ENCODE results near the gene POU5F1. TPM values are rescaled to one million over a fixed set of nuclear protein-coding genes. Genes with fewer than 3 reads are reported as not detected.

POU5F1 gene
- polyA plus RNA-seq, 1 of the 3 experiments (the other 2 are of a cell fraction) = not detected

DNA sequence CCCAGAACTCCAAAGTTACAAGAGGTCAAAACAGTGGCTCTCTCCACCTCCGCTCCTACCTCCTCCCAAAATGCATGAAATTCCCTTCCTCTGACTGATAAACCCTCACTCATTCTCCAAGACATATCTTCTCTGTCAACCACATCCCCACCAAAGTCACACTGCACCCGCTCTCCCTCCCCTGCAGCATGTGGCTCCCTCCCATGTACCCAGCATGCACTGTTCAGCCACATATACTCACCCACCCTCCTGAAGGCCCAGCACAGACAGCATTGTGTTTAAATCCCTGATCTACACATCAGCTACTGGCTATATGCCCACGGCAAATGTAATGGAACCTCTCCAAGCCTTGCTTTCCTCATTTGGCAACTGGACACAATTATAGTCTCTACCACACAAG, 5.5 kb upstream of the POU5F1 start:
- no peaks in the 10 kb centered on the region for H3K4me1 ChIP-seq (ENCODE audit: control insufficient read depth in 1 of 2, insufficient read depth in 2 of 2, low read depth in 1 of 2, low read length in 1 of 2)
- no peaks in the 10 kb centered on the region for H3F3A ChIP-seq (replicated peaks; ENCODE audit: insufficient read depth)
- no peak overlapping the region for H3K4me3 ChIP-seq (ENCODE audit: low read depth in 2 of 2, low read length in 1 of 2)
- no peak for TF ChIP-seq GATA2 (CRISPR knock-in tag; IDR thresholded peaks at IDR 0.05)
- no peak for TF ChIP-seq CTCF (IDR thresholded peaks at IDR 0.05)
- TF ChIP-seq, protein P1, sequence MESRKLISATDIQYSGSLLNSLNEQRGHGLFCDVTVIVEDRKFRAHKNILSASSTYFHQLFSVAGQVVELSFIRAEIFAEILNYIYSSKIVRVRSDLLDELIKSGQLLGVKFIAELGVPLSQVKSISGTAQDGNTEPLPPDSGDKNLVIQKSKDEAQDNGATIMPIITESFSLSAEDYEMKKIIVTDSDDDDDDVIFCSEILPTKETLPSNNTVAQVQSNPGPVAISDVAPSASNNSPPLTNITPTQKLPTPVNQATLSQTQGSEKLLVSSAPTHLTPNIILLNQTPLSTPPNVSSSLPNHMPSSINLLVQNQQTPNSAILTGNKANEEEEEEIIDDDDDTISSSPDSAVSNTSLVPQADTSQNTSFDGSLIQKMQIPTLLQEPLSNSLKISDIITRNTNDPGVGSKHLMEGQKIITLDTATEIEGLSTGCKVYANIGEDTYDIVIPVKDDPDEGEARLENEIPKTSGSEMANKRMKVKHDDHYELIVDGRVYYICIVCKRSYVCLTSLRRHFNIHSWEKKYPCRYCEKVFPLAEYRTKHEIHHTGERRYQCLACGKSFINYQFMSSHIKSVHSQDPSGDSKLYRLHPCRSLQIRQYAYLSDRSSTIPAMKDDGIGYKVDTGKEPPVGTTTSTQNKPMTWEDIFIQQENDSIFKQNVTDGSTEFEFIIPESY (IDR thresholded peaks at IDR 0.05; ENCODE audit: borderline replicate concordance, low read depth) = no peak
- TF ChIP-seq, protein P2, sequence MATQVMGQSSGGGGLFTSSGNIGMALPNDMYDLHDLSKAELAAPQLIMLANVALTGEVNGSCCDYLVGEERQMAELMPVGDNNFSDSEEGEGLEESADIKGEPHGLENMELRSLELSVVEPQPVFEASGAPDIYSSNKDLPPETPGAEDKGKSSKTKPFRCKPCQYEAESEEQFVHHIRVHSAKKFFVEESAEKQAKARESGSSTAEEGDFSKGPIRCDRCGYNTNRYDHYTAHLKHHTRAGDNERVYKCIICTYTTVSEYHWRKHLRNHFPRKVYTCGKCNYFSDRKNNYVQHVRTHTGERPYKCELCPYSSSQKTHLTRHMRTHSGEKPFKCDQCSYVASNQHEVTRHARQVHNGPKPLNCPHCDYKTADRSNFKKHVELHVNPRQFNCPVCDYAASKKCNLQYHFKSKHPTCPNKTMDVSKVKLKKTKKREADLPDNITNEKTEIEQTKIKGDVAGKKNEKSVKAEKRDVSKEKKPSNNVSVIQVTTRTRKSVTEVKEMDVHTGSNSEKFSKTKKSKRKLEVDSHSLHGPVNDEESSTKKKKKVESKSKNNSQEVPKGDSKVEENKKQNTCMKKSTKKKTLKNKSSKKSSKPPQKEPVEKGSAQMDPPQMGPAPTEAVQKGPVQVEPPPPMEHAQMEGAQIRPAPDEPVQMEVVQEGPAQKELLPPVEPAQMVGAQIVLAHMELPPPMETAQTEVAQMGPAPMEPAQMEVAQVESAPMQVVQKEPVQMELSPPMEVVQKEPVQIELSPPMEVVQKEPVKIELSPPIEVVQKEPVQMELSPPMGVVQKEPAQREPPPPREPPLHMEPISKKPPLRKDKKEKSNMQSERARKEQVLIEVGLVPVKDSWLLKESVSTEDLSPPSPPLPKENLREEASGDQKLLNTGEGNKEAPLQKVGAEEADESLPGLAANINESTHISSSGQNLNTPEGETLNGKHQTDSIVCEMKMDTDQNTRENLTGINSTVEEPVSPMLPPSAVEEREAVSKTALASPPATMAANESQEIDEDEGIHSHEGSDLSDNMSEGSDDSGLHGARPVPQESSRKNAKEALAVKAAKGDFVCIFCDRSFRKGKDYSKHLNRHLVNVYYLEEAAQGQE (IDR thresholded peaks at IDR 0.05; ENCODE audit: low read depth, low read length) = no peak
- TF ChIP-seq FOXJ3 (CRISPR knock-in tag; IDR thresholded peaks at IDR 0.05) = no peak
- TF ChIP-seq NFIC (IDR thresholded peaks at IDR 0.05; ENCODE audit: borderline replicate concordance) = no peak
- no peak for TF ChIP-seq RCOR1 (IDR thresholded peaks at IDR 0.05; ENCODE audit: low read length)
- TF ChIP-seq FOXM1 (IDR thresholded peaks at IDR 0.05; ENCODE audit: low read depth) = no peak
- no peak for TF ChIP-seq FOSL2 (IDR thresholded peaks at IDR 0.05; ENCODE audit: borderline replicate concordance, low read depth)
- no peaks in the 10 kb centered on the region for H4K20me1 ChIP-seq (ENCODE audit: insufficient read depth)
- H3K27me3 ChIP-seq (ENCODE audit: insufficient read depth) = no peaks in the 10 kb centered on the region
- POLR2A ChIA-PET = no interaction called here
- no peak for DNase-seq
- H3K27ac ChIP-seq (ENCODE audit: low read depth in 2 of 2, low read length in 1 of 2) = no peak overlapping the region
- H3K9me3 ChIP-seq = no peaks in the 10 kb centered on the region
- H3K9ac ChIP-seq = no peak overlapping the region
- H3K9me2 ChIP-seq = no peaks in the 10 kb centered on the region
- WGBS (ENCODE audit: low lambda C conversion rate) = 71% methylated on average over 3 of the region's 3 CpGs
- H3K36me3 ChIP-seq (replicated peaks in 1 of 2; ENCODE audit: control insufficient read depth in 1 of 2, insufficient read depth in 2 of 2, low read length in 1 of 2) = no peaks in the 10 kb centered on the region
- H3K4me2 ChIP-seq = no peak overlapping the region
- H2AFZ ChIP-seq (ENCODE audit: low read depth) = no peak overlapping the region
- H3K79me2 ChIP-seq (ENCODE audit: insufficient read depth) = no peaks in the 10 kb centered on the region
- CTCF ChIA-PET = interaction anchor here (1.0 to 2.6 kb wide), 2 partner anchors 16 to 39 kb away, joined by 3 to 9 read pairs; no protein-coding TSS in a partner anchor

GRCh38 chr6:31174378-31174777, 3.9 kb upstream of the POU5F1 start:
- Histone ChIP-seq H4K20me1 (ENCODE audit: insufficient read depth) (no peaks in the 10 kb centered on the region), H3K9me2 (no peaks in the 10 kb centered on the region), H3K9me3 (no peaks in the 10 kb centered on the region), H3K4me1 (ENCODE audit: control insufficient read depth in 1 of 2, insufficient read depth in 2 of 2, low read depth in 1 of 2, low read length in 1 of 2) (no peaks in the 10 kb centered on the region), H3F3A (replicated peaks; ENCODE audit: insufficient read depth) (no peaks in the 10 kb centered on the region), H3K36me3 (replicated peaks in 1 of 2; ENCODE audit: control insufficient read depth in 1 of 2, insufficient read depth in 2 of 2, low read length in 1 of 2) (no peaks in the 10 kb centered on the region), H3K4me2 (no peak overlapping the region), H3K27me3 (ENCODE audit: insufficient read depth) (no peaks in the 10 kb centered on the region), H3K27ac (ENCODE audit: low read depth in 2 of 2, low read length in 1 of 2) (no peak overlapping the region), H2AFZ (ENCODE audit: low read depth) (no peak overlapping the region), H3K9ac (no peak overlapping the region), H3K79me2 (ENCODE audit: insufficient read depth) (no peaks in the 10 kb centered on the region), H3K4me3 (ENCODE audit: low read depth in 2 of 2, low read length in 1 of 2) (no peak overlapping the region)
- POLR2A ChIA-PET = no interaction called here
- 89% methylated on average over 5 of the region's 5 CpGs for WGBS (ENCODE audit: low lambda C conversion rate)
- DNase-seq = no peak
- CTCF ChIA-PET = interaction anchor here (0.8 to 2.6 kb wide), 3 partner anchors 19 to 192 kb away, joined by 3 to 9 read pairs (median 3); no protein-coding TSS in a partner anchor
- TF ChIP-seq YY1 (IDR thresholded peaks at IDR 0.05; ENCODE audit: low read depth) (no peak), CHD2 (IDR thresholded peaks at IDR 0.05; ENCODE audit: low read length, partially characterized antibody) (no peak), RFX5 (IDR thresholded peaks at IDR 0.05; ENCODE audit: low read length) (no peak), CTCF (IDR thresholded peaks at IDR 0.05) (no peak), GATA2 (CRISPR knock-in tag; IDR thresholded peaks at IDR 0.05) (no peak), RAD21 (IDR thresholded peaks at IDR 0.05; ENCODE audit: low read length) (no peak), TCF12 (IDR thresholded peaks at IDR 0.05) (no peak), FOSL2 (IDR thresholded peaks at IDR 0.05; ENCODE audit: borderline replicate concordance, low read depth) (no peak), RCOR1 (IDR thresholded peaks at IDR 0.05; ENCODE audit: low read length) (no peak), TAF1 (IDR thresholded peaks at IDR 0.05; ENCODE audit: borderline replicate concordance, low read depth, low read length) (no peak)
- TF ChIP-seq, protein P3, sequence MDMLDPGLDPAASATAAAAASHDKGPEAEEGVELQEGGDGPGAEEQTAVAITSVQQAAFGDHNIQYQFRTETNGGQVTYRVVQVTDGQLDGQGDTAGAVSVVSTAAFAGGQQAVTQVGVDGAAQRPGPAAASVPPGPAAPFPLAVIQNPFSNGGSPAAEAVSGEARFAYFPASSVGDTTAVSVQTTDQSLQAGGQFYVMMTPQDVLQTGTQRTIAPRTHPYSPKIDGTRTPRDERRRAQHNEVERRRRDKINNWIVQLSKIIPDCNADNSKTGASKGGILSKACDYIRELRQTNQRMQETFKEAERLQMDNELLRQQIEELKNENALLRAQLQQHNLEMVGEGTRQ (IDR thresholded peaks at IDR 0.05; ENCODE audit: borderline replicate concordance, low read depth, low read length) = no peak
